DMS153 treated with DMSO at 0.1 percent for 48 hours (cell line): ENCODE measurements around the gene ATP13A4.
A peak's percentile ranks its signal among the peaks of the same experiment; 100 is the strongest.

Experiments used
- DNase-seq: peaks from one replicate; lab custom pipeline; 2025; ENCODE audit not compliant: unreplicated experiment; lab: John Stamatoyannopoulos, UW

The ATP13A4 gene

GRCh38 chr3:193554811-193555210 is at the start of gene ATP13A4:
Gene ATP13A4 (minus strand): TSS chr3:193554895. CDS start chr3:193554799, 96 bp downstream.
- DNase-seq = no peak

- no peak for DNase-seq
Observed at GRCh38 chr3:193599393-193599792, 44.7 kb upstream of the ATP13A4 start.

GRCh38 chr3:193598202-193598601 is 43.5 kb upstream of the ATP13A4 start:
- no peak for DNase-seq

- no peak for DNase-seq
Observed at GRCh38 chr3:193595939-193596487, 41.3 kb upstream of the ATP13A4 start.

- no peak for DNase-seq
Observed at GRCh38 chr3:193594946-193595689, 40.4 kb upstream of the ATP13A4 start.

- DNase-seq = no peak
Observed at GRCh38 chr3:193593668-193594030, 39.0 kb upstream of the ATP13A4 start.

- peak; percentile 97 for DNase-seq
Observed at GRCh38 chr3:193592841-193593667, 38.4 kb upstream of the ATP13A4 start, which contains the start of gene OPA1. Gene OPA1 (plus strand): TSS chr3:193593208. CDS start chr3:193593378, 170 bp downstream.

- DNase-seq = no peak
Observed at GRCh38 chr3:193590088-193590856, 35.6 kb upstream of the ATP13A4 start.

GRCh38 chr3:193589616-193590015 is 34.9 kb upstream of the ATP13A4 start:
- no peak for DNase-seq

GRCh38 chr3:193589129-193589528 is 34.4 kb upstream of the ATP13A4 start:
- DNase-seq = no peak

GRCh38 chr3:193586526-193586925 is 31.8 kb upstream of the ATP13A4 start:
- DNase-seq = no peak

- no peak for DNase-seq
Observed at GRCh38 chr3:193585530-193585929, 30.8 kb upstream of the ATP13A4 start.

- DNase-seq = no peak
Observed at GRCh38 chr3:193574488-193575070, 19.9 kb upstream of the ATP13A4 start.

GRCh38 chr3:193573403-193574191 is 18.9 kb upstream of the ATP13A4 start:
- no peak for DNase-seq

GRCh38 chr3:193572426-193572908 is 17.8 kb upstream of the ATP13A4 start:
- DNase-seq = peak; percentile 74

GRCh38 chr3:193569119-193569518 is 14.4 kb upstream of the ATP13A4 start:
- no peak for DNase-seq

- no peak for DNase-seq
Observed at GRCh38 chr3:193564012-193564411, 9.3 kb upstream of the ATP13A4 start.

GRCh38 chr3:193563426-193563825 is 8.7 kb upstream of the ATP13A4 start:
- no peak for DNase-seq

GRCh38 chr3:193560870-193561269 is 6.2 kb upstream of the ATP13A4 start:
- DNase-seq = no peak

GRCh38 chr3:193560091-193560490 is 5.4 kb upstream of the ATP13A4 start:
- DNase-seq = no peak
